HepG2 (cell line): ENCODE results near the gene GGA1. TPM values are rescaled to one million over a fixed set of nuclear protein-coding genes. Genes with fewer than 3 reads are reported as not detected.

Source experiments
- ARID2 ChIP-seq: sonication (generic); formaldehyde crosslinking; IDR thresholded peaks from 2 replicates; pipeline ENCODE4 v1.8.1; 2022; ENCODE audit warnings: mild to moderate bottlenecking, missing genetic modification reagents, borderline replicate concordance
- ARNT2 ChIP-seq: sonication (generic); formaldehyde crosslinking; IDR thresholded peaks from 2 replicates; pipeline ENCODE4 v1.8.0; 2022; ENCODE audit warnings: mild to moderate bottlenecking, low read depth, missing genetic modification reagents, moderate library complexity
- CHCHD3 ChIP-seq: sonication (generic); formaldehyde crosslinking; IDR thresholded peaks from 2 replicates; pipeline ENCODE4 v1.8.0; 2022; ENCODE audit warnings: mild to moderate bottlenecking, missing genetic modification reagents, moderate library complexity
- CREBL2 ChIP-seq: sonication (generic); formaldehyde crosslinking; IDR thresholded peaks from 2 replicates; pipeline ENCODE4 v1.8.1; 2023; ENCODE audit warnings: missing genetic modification reagents, mild to moderate bottlenecking, borderline replicate concordance
- DMAP1 ChIP-seq: IDR thresholded peaks from 2 replicates; pipeline ENCODE4 v1.6.1; 2016
- E2F2 ChIP-seq: sonication (generic); formaldehyde crosslinking; IDR thresholded peaks from 2 replicates; pipeline ENCODE4 v1.4.0; 2020; ENCODE audit warnings: missing genetic modification reagents, borderline replicate concordance
- FLYWCH1 ChIP-seq: sonication (generic); formaldehyde crosslinking; IDR thresholded peaks from 2 replicates; pipeline ENCODE4 v1.8.1; 2023; ENCODE audit warnings: mild to moderate bottlenecking, missing genetic modification reagents
- MATR3 ChIP-seq: sonication (generic); formaldehyde crosslinking; IDR thresholded peaks from 2 replicates; pipeline ENCODE4 v1.4.0; 2020; ENCODE audit warnings: missing genetic modification reagents
- MAZ ChIP-seq, 2 experiments: sonication (generic) in 1 of 2; formaldehyde crosslinking in 1 of 2; IDR thresholded peaks; 2 replicates each; pipeline versions ENCODE4 v1.5.0 to v1.6.1; 2012 to 2020; ENCODE audit warnings: low read depth in 2 of 2, mild to moderate bottlenecking in 2 of 2, borderline replicate concordance in 1 of 2, improper control_type of control experiment in 1 of 2, low read length in 1 of 2, missing genetic modification reagents in 1 of 2, moderate library complexity in 1 of 2
- MBD4 ChIP-seq: IDR thresholded peaks from 2 replicates; pipeline ENCODE4 v1.6.1; 2012; ENCODE audit warnings: low read length, inconsistent platforms, borderline replicate concordance
- MED8 ChIP-seq: sonication (generic); formaldehyde crosslinking; IDR thresholded peaks from 2 replicates; pipeline ENCODE4 v1.8.1; 2023; ENCODE audit warnings: mild to moderate bottlenecking, missing genetic modification reagents; ENCODE audit not compliant: insufficient replicate concordance
- NFKB2 ChIP-seq: sonication (generic); formaldehyde crosslinking; IDR thresholded peaks from 2 replicates; pipeline ENCODE4 v1.4.0; 2020; ENCODE audit warnings: missing genetic modification reagents, borderline replicate concordance
- RFXANK ChIP-seq: IDR thresholded peaks from 2 replicates; pipeline ENCODE4 v1.6.1; 2016
- SCMH1 ChIP-seq: sonication (generic); formaldehyde crosslinking; IDR thresholded peaks from 2 replicates; pipeline ENCODE4 v1.9.0; 2021; ENCODE audit warnings: missing genetic modification reagents, mild to moderate bottlenecking, borderline replicate concordance
- SP5 ChIP-seq: IDR thresholded peaks from 2 replicates; pipeline ENCODE4 v1.6.1; 2016; ENCODE audit warnings: low read depth, borderline replicate concordance
- TAF15 ChIP-seq: fragments of 200-400 bp; formaldehyde crosslinking; IDR thresholded peaks from one replicate; pipeline ENCODE4 v1.6.1; 2018; ENCODE audit warnings: mild to moderate bottlenecking, low read depth, low read length; ENCODE audit not compliant: poor library complexity, severe bottlenecking
- ZC3H4 ChIP-seq: sonication (generic); formaldehyde crosslinking; IDR thresholded peaks from 2 replicates; pipeline ENCODE4 v1.4.0; 2020; ENCODE audit warnings: missing genetic modification reagents, borderline replicate concordance
- ZFP62 ChIP-seq: sonication (generic); formaldehyde crosslinking; IDR thresholded peaks from 2 replicates; pipeline ENCODE4 v1.4.0; 2020; ENCODE audit warnings: missing genetic modification reagents
- ZNF275 ChIP-seq: sonication (generic); formaldehyde crosslinking; IDR thresholded peaks from 2 replicates; pipeline ENCODE4 v1.8.0; 2022; ENCODE audit warnings: missing genetic modification reagents, mild to moderate bottlenecking, inconsistent platforms, borderline replicate concordance
- ZNF33A ChIP-seq: sonication (generic); formaldehyde crosslinking; IDR thresholded peaks from 2 replicates; pipeline ENCODE4 v1.5.1; 2020; ENCODE audit warnings: missing genetic modification reagents, mild to moderate bottlenecking, moderate library complexity, borderline replicate concordance
- ZNF484 ChIP-seq: sonication (generic); formaldehyde crosslinking; IDR thresholded peaks from 2 replicates; pipeline ENCODE4 v1.5.1; 2020; ENCODE audit warnings: mild to moderate bottlenecking, low read depth, missing genetic modification reagents, borderline replicate concordance
- ZNF550 ChIP-seq: sonication (generic); formaldehyde crosslinking; IDR thresholded peaks from 2 replicates; pipeline ENCODE4 v1.4.0; 2020; ENCODE audit warnings: mild to moderate bottlenecking, missing genetic modification reagents, borderline replicate concordance
- ZNF747 ChIP-seq: sonication (generic); formaldehyde crosslinking; IDR thresholded peaks from 2 replicates; pipeline ENCODE4 v1.8.1; 2023; ENCODE audit warnings: missing genetic modification reagents, mild to moderate bottlenecking, borderline replicate concordance
- polyA plus RNA-seq, 8 experiments: library from polyadenylated mRNA; depleted of rRNA in 3 of 8; stranded (reverse) in 7 of 8; unstranded in 1 of 8; fragments of >200 nt; fragmentation: Illumina TruSeq in 4 of 8; extraction: Trizol in 4 of 8; gene quantifications; 2 replicates each; pipeline versions ENCODE4 v1.2.1 to v1.2.3, GENCODE V29; 2011 to 2016; ENCODE audit warnings: low read depth in 4 of 8, missing spikeins in 1 of 8, mixed read lengths in 1 of 8; ENCODE audit not compliant: insufficient read depth in 1 of 8
- total RNA-seq, 5 experiments: library from RNA; depleted of rRNA; stranded (reverse); fragments of >200 nt; fragmentation: Illumina TruSeq; extraction: Trizol; gene quantifications; 2 replicates each; pipeline ENCODE4 v1.2.3, GENCODE V29; 2016; ENCODE audit warnings: low read depth in 1 of 5

Gene GGA1
- total and polyA plus RNA-seq, 2 of the 13 experiments (the other 11 are each of a cell fraction or from before 2014, with no cell fraction given): 29.1 to 87.2 TPM

- TF ChIP-seq E2F2 (CRISPR knock-in tag): no peak
- TF ChIP-seq CREBL2 (CRISPR knock-in tag): no peak
- TF ChIP-seq ARNT2 (CRISPR knock-in tag): peak; percentile 45; the same call in 1 of the 2 replicates
- TF ChIP-seq NFKB2: peak; percentile 11; the same call in 1 of the 2 replicates
- no peak for TF ChIP-seq ZNF275 (CRISPR knock-in tag)
- TF ChIP-seq ZNF484: no peak
- no peak for TF ChIP-seq ZNF33A
- TF ChIP-seq ZNF550 (CRISPR knock-in tag): no peak
- no peak for TF ChIP-seq MBD4
- no peak for TF ChIP-seq ARID2 (CRISPR knock-in tag)
- no peak for TF ChIP-seq FLYWCH1
- peak; percentile 27; the same call in 1 of the 2 replicates for TF ChIP-seq DMAP1 (CRISPR knock-in tag)
- no peak for TF ChIP-seq CHCHD3 (CRISPR knock-in tag)
- no peak for TF ChIP-seq MATR3 (CRISPR knock-in tag)
- no peak for TF ChIP-seq ZNF747 (CRISPR knock-in tag)
- TF ChIP-seq SP5 (CRISPR knock-in tag): peak; percentile 63; the same call in 1 of the 2 replicates
- TF ChIP-seq ZFP62 (CRISPR knock-in tag): no peak
- TF ChIP-seq MED8: no peak
- 0 out of 2 replicates have a peak, but pooled peaks have one; percentile 37 for TF ChIP-seq RFXANK (CRISPR knock-in tag)
- peak; percentile 23 for TF ChIP-seq TAF15
- TF ChIP-seq ZC3H4 (CRISPR knock-in tag): no peak
- no peak for TF ChIP-seq SCMH1 (CRISPR knock-in tag)
- TF ChIP-seq MAZ (IDR thresholded peaks at IDR 0.05; ENCODE audit: borderline replicate concordance, low read depth, low read length): peak; percentile 52; the same call in 1 of the 2 replicates
- TF ChIP-seq MAZ (CRISPR knock-in tag; IDR thresholded peaks at IDR 0.05; ENCODE audit: low read depth): no peak
Measured at GRCh38 chr22:37674951-37675929, 66.6 kb downstream of the GGA1 start, which contains the start of gene LGALS1 (continued).
